LHCN-M2 (cell line): ENCODE results near the gene CPLX1. TPM values are rescaled to one million over a fixed set of nuclear protein-coding genes. Genes with fewer than 3 reads are reported as not detected.
"Not testable (repeated sequence)": the region's sequence is repeated elsewhere in the genome, so short reads cannot be mapped to it uniquely, and the experiment has no call there.

ENCODE experiments used
- DNase-seq: peaks from one replicate; pipeline ENCODE4 v3.0.0-alpha.2; 2012; ENCODE audit warnings: low read depth
- total RNA-seq: library from RNA; depleted of rRNA; stranded (reverse); fragments of >200 nt; gene quantifications from 2 replicates; pipeline ENCODE4 v1.2.3, GENCODE V29; 2014

The CPLX1 gene
- total RNA-seq, 1 experiment from 2014 or later, result not detected

GRCh38 chr4:779555-779954 lies 46.4 kb downstream of the CPLX1 start:
- no peak for DNase-seq

- no peak for DNase-seq
These were observed 48.2 kb downstream of the CPLX1 start for GRCh38 chr4:777520-778262.

GRCh38 chr4:776743-777441 lies 49.0 kb downstream of the CPLX1 start:
- no peak for DNase-seq

GRCh38 chr4:775485-775884 lies 50.4 kb downstream of the CPLX1 start:
- DNase-seq, result not testable (repeated sequence)

GRCh38 chr4:774419-775092 lies 51.4 kb downstream of the CPLX1 start:
- not testable (repeated sequence) for DNase-seq

GRCh38 chr4:773214-773613 lies 52.7 kb downstream of the CPLX1 start:
- DNase-seq, result no peak

GRCh38 chr4:772776-773175 lies 53.2 kb downstream of the CPLX1 start:
- no peak for DNase-seq

- peak; percentile 29 for DNase-seq
These were observed 53.8 kb downstream of the CPLX1 start for GRCh38 chr4:772118-772517.

GRCh38 chr4:771464-771863 lies 54.5 kb downstream of the CPLX1 start:
- no peak for DNase-seq

- DNase-seq, result no peak
These were observed 55.9 kb downstream of the CPLX1 start for GRCh38 chr4:770022-770421.

- no peak for DNase-seq
These were observed 56.4 kb downstream of the CPLX1 start for GRCh38 chr4:769511-769910.

GRCh38 chr4:768995-769394 lies 56.9 kb downstream of the CPLX1 start:
- no peak for DNase-seq

- DNase-seq, result no peak
These were observed 57.9 kb downstream of the CPLX1 start for GRCh38 chr4:768076-768475.

GRCh38 chr4:766559-767283 lies 59.2 kb downstream of the CPLX1 start:
- DNase-seq, result no peak

GRCh38 chr4:766152-766515 lies 59.8 kb downstream of the CPLX1 start:
- peak; percentile 35 for DNase-seq

GRCh38 chr4:764405-765169 lies 61.3 kb downstream of the CPLX1 start:
- no peak for DNase-seq

GRCh38 chr4:763922-764321 lies 62.0 kb downstream of the CPLX1 start:
- no peak for DNase-seq

GRCh38 chr4:763191-763810 lies 62.6 kb downstream of the CPLX1 start:
- no peak for DNase-seq

GRCh38 chr4:762211-763190 lies 63.4 kb downstream of the CPLX1 start:
- DNase-seq, result no peak

- no peak for DNase-seq
These were observed 64.2 kb downstream of the CPLX1 start for GRCh38 chr4:761739-762138.
